Left ventricle myocardium inferior (tissue), 1 donor: Measurements from ENCODE around the gene PRELID2. TPM values are rescaled to one million over a fixed set of nuclear protein-coding genes. Genes with fewer than 3 reads are reported as not detected.
"Not testable (repeated sequence)": the region's sequence is repeated elsewhere in the genome, so short reads cannot be mapped to it uniquely, and the experiment has no call there.

Experiments
- DNase-seq: peaks from one replicate; pipeline ENCODE4 v3.0.0-alpha.2; 2020
- H3K27ac ChIP-seq: fragments of 200-600 bp; replicated peaks from 2 replicates; pipeline ENCODE4 v1.8.0; 2021
- H3K27me3 ChIP-seq: fragments of 200-600 bp; 2 replicates; pipeline ENCODE4 v1.8.0; 2021; ENCODE audit warnings: low read depth
- H3K36me3 ChIP-seq: fragments of 200-600 bp; 2 replicates; pipeline ENCODE4 v1.8.0; 2021
- H3K4me1 ChIP-seq: fragments of 200-600 bp; 2 replicates; pipeline ENCODE4 v1.8.0; 2021
- H3K4me3 ChIP-seq: fragments of 200-600 bp; 2 replicates; pipeline ENCODE4 v1.8.0; 2021; ENCODE audit warnings: mild to moderate bottlenecking, moderate library complexity
- H3K9me3 ChIP-seq: fragments of 200-600 bp; replicated peaks from 2 replicates; pipeline ENCODE4 v1.8.0; 2021
- CTCF ChIP-seq: fragments of 200-600 bp; IDR thresholded peaks from 2 replicates; pipeline ENCODE4 v1.8.0; 2021; ENCODE audit warnings: antibody characterized with exemption, mild to moderate bottlenecking, borderline replicate concordance
- intact Hi-C: fragments of 100-400 bp; cut with micrococcal nuclease; formaldehyde crosslinking; loops from one replicate; pipeline ENCODE4 v1.11.0; 2022
- total RNA-seq: library from RNA; stranded (reverse); fragmentation: NEBNext Ultra II Directional; extraction: Animal tissue kit (Norgen Biotek cat#: 25700); gene quantifications from one replicate; pipeline ENCODE4 v1.2.1, GENCODE V29; 2021
- donor health status: DM: no; HTN: yes; CAD: no; lungs with severe emphysema.

Gene PRELID2
- total RNA-seq, 1 donor from 2014 or later, result 12.2 TPM

DNA sequence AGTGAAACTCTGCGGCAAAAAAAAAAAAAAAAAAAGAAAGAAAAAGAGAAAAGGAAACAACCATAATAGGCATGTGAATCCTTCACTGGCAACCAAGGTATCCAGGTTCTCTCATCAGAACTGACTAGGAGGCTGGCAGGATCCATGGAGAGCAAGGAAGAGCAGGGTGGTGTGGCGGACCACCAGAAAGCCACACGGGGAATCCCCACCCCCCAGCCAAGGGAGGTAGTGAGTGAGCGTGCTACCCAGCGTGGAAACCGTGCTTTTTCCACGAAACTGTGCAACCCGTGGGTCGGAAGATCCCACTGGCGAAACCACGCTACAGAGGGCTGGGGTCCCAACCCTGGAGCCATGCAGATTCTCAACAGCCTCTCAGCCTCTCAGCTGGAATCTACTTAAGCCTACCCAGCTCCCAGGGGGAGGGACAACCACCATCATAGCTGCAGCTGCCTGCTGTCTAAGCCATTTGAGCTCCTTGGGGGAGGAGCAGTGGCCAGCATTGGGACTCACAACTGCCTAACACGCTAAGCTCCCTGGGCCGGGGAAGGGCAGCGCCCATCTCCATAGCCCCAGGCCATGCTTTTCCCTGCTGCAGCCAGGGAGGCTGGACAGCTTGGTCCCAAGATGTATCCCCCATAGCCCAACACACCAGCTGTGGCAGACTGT lies 91.6 kb downstream of the PRELID2 start:
- DNase-seq, result no peak
- Histone ChIP-seq H3K9me3 (peaks cover 29% of the 10 kb centered on the region), H3K36me3 (no peaks in the 10 kb centered on the region), H3K27me3 (no peaks in the 10 kb centered on the region), H3K4me1 (no peaks in the 10 kb centered on the region), H3K27ac (no peak overlapping the region), H3K4me3 (no peak overlapping the region)
- intact Hi-C loops, result no loop called here
- TF ChIP-seq CTCF, result no peak

DNA sequence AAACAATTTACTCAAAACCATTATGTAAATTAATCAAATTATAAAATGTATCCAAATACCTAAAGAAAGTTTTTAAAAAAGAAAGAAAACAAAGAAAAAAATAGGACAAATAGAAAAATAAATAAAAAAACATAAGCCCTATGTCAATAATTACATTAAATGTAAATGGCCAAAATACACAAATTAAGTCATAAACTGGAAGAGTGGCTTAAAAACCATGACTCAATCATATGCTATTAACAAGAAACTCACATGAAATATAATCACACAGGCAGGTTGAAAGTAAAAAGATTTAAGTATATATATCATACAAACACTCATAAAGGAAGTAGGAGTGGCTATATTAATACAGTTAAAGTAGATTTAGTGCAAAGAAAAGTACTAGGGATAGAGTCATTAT lies 95.3 kb downstream of the PRELID2 start:
- Histone ChIP-seq H3K4me1 (no peaks in the 10 kb centered on the region), H3K9me3 (peaks cover 18% of the 10 kb centered on the region), H3K4me3 (no peak overlapping the region), H3K27ac (no peak overlapping the region), H3K36me3 (no peaks in the 10 kb centered on the region), H3K27me3 (no peaks in the 10 kb centered on the region)
- intact Hi-C loops, result no loop called here
- no peak for DNase-seq
- TF ChIP-seq CTCF, result no peak

- H3K9me3 ChIP-seq, result peaks cover 11% of the 10 kb centered on the region
- no peak for DNase-seq
- TF ChIP-seq CTCF, result no peak
- no peak overlapping the region for H3K27ac ChIP-seq
- no peak overlapping the region for H3K4me3 ChIP-seq
- intact Hi-C loops, result no loop called here
- no peaks in the 10 kb centered on the region for H3K27me3 ChIP-seq
- no peaks in the 10 kb centered on the region for H3K4me1 ChIP-seq
- peaks cover 4% of the 10 kb centered on the region for H3K36me3 ChIP-seq
Observed at GRCh38 chr5:145738227-145738626, 96.9 kb downstream of the PRELID2 start.

DNA sequence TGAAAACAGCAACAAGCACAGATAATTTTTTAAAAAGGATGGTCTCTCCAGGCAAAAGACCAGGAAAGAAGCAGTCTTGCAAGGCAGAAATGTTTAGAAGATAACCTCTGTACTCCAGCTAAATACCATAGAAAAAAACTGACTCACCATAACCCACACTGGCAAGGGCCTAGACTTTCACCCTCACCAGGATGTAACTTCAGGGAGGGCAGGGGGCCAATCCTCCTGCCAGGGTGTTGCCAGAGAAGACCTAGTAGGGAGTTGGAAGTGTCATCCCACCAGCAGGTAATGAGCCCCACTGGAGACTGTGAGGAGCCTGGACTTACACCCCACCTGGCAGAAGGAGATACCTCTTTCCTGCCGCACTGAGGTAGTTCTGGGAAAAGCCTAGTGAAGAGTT lies 97.6 kb downstream of the PRELID2 start:
- Histone ChIP-seq H3K36me3 (peaks cover 7% of the 10 kb centered on the region), H3K27ac (no peak overlapping the region), H3K4me1 (no peaks in the 10 kb centered on the region), H3K4me3 (no peak overlapping the region), H3K27me3 (no peaks in the 10 kb centered on the region), H3K9me3 (peaks cover 11% of the 10 kb centered on the region)
- intact Hi-C loops, result no loop called here
- TF ChIP-seq CTCF, result no peak
- no peak for DNase-seq

- intact Hi-C loops, result not testable (repeated sequence)
Observed at GRCh38 chr5:145729956-145730355, 105.2 kb downstream of the PRELID2 start.

GRCh38 chr5:145723516-145723915 lies 111.6 kb downstream of the PRELID2 start:
- intact Hi-C loops, result no loop called here
- no peak for DNase-seq
- Histone ChIP-seq H3K27me3 (no peaks in the 10 kb centered on the region), H3K4me3 (no peak overlapping the region), H3K27ac (no peak overlapping the region), H3K36me3 (peaks cover 22% of the 10 kb centered on the region), H3K9me3 (peaks cover 30% of the 10 kb centered on the region), H3K4me1 (no peaks in the 10 kb centered on the region)
- no peak for TF ChIP-seq CTCF

More at GRCh38 chr5:145729956-145730355, 105.2 kb downstream of the PRELID2 start:
- DNase-seq, H3K4me1 ChIP-seq, H3K4me3 ChIP-seq, H3K27me3 ChIP-seq, H3K27ac ChIP-seq: not testable (repeated sequence)
- Histone ChIP-seq H3K36me3 (peaks cover 51% of the 10 kb centered on the region), H3K9me3 (peaks cover 55% of the 10 kb centered on the region)
